HFFc6 (cell line): ENCODE data around the gene MTCL1. TPM values are rescaled to one million over a fixed set of nuclear protein-coding genes. Genes with fewer than 3 reads are reported as not detected.

ENCODE experiments used
- DNase-seq: peaks from one replicate; pipeline ENCODE4 v3.0.0-alpha.2; 2018
- H3K27ac Mint-ChIP-seq: 2 replicates; pipeline ENCODE4 v1.8.0; 2020; ENCODE audit warnings: mild to moderate bottlenecking, mixed read lengths
- H3K27me3 Mint-ChIP-seq: 2 replicates; pipeline ENCODE4 v1.8.0; 2021; ENCODE audit warnings: mild to moderate bottlenecking, moderate library complexity, mixed read lengths; ENCODE audit not compliant: insufficient read depth
- H3K36me3 Mint-ChIP-seq: 2 replicates; pipeline ENCODE4 v1.8.0; 2021; ENCODE audit warnings: low read depth, mixed read lengths
- H3K4me1 Mint-ChIP-seq: 2 replicates; pipeline ENCODE4 v1.8.0; 2020; ENCODE audit warnings: low read depth, mixed read lengths
- H3K4me3 Mint-ChIP-seq: 2 replicates; pipeline ENCODE4 v1.8.0; 2020; ENCODE audit warnings: mild to moderate bottlenecking, moderate library complexity, mixed read lengths
- H3K9me3 Mint-ChIP-seq: 2 replicates; pipeline ENCODE4 v1.8.0; 2020; ENCODE audit warnings: mild to moderate bottlenecking, mixed read lengths
- CTCF ChIP-seq: fragments of 200-600 bp; sonication (generic); IDR thresholded peaks from 2 replicates; pipeline ENCODE4 v1.5.0; 2021; ENCODE audit warnings: antibody characterized with exemption, mild to moderate bottlenecking
- total RNA-seq, 6 experiments: library from RNA; stranded (reverse); fragmentation: NEBNext Ultra II Directional; extraction: Animal tissue kit (Norgen Biotek cat#: 25700); gene quantifications; 2 replicates in 1 of 6; 3 replicates in 5 of 6; pipeline ENCODE4 v1.2.3, GENCODE V29; 2021

Gene MTCL1
- total RNA-seq, 6 experiments from 2014 or later: 47.2 to 59.7 (median 55.3) TPM

- Mint-ChIP-seq H3K4me1 (peaks cover 67% of the 10 kb centered on the region), H3K4me3 (no peak overlapping the region), H3K9me3 (no peaks in the 10 kb centered on the region), H3K36me3 (no peaks in the 10 kb centered on the region; the same call in 1 of the 2 replicates), H3K27ac (no peak overlapping the region), H3K27me3 (peaks cover 2% of the 10 kb centered on the region)
- TF ChIP-seq CTCF: no peak
- DNase-seq: no peak
Measured at GRCh38 chr18:8844721-8845148, 139.4 kb downstream of the MTCL1 start.

DNA sequence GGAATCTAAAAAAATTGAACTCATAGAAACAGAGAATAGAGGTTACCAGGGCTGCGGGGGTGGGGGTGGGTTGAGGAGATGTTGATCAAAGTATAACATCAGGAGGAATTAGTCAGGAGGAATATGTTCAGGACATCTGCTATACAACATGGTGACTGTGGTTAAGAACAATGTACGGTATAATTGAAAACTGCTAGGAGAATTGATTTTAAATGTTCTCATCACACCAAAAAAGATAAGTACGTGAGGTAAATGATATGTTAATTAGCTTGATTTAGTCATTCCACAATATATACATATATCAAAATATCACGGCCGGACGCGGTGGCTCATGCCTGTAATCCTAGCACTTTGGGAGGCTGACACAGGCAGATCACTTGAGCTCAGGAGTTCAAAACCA is 140.2 kb downstream of the MTCL1 start:
- Mint-ChIP-seq H3K4me3 (no peak overlapping the region), H3K36me3 (peaks cover 7% of the 10 kb centered on the region; the same call in 1 of the 2 replicates), H3K27me3 (peaks cover 2% of the 10 kb centered on the region), H3K27ac (no peak overlapping the region), H3K9me3 (no peaks in the 10 kb centered on the region), H3K4me1 (peaks cover 68% of the 10 kb centered on the region)
- no peak for TF ChIP-seq CTCF
- no peak for DNase-seq

DNA sequence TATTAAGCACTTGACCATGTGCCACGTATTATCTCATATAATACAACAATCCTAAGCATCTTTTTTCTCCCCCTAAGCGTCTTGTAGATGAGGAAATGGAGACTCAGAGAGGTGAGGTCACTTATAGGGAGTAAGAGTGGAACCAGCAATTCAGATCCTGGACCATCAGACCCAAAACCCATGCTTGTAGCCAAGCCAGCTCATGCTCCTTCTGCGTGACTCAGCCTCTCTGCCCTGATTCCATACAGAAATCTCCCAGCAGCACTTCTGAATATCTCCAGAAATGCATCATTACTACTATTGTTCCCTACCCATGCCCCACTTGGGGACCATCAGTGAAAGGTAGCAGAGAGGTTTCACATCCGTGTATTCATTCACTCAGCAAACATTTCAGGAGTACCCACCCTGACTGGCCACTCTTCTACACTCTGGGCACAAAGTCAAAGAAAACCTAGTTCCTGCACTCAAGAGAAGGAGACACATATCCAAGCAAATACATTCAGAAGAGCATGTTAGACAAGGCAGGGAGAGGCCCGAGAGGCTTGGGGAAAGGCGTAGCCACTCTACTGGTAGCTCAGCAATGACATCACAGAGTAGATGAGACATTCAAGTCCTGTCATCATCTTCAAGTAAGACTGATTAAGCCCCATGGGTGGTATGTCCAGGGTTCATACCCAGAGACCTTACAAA is 141.9 kb downstream of the MTCL1 start:
- H3K27ac Mint-ChIP-seq: peak overlapping the region; percentile 17; the same call in 1 of the 2 replicates
- peaks cover 51% of the 10 kb centered on the region for H3K4me1 Mint-ChIP-seq
- no peaks in the 10 kb centered on the region for H3K9me3 Mint-ChIP-seq
- H3K27me3 Mint-ChIP-seq: peaks cover 2% of the 10 kb centered on the region; the same call in 1 of the 2 replicates
- H3K36me3 Mint-ChIP-seq: 0 out of 2 replicates have a peak, but pooled peaks cover 7% of the 10 kb centered on the region
- DNase-seq: peak; percentile 28
- H3K4me3 Mint-ChIP-seq: no peak overlapping the region
- TF ChIP-seq CTCF: no peak

- 0 out of 2 replicates have a peak, but pooled peaks cover 7% of the 10 kb centered on the region for H3K36me3 Mint-ChIP-seq
- H3K4me3 Mint-ChIP-seq: no peak overlapping the region
- H3K27me3 Mint-ChIP-seq: peaks cover 2% of the 10 kb centered on the region; the same call in 1 of the 2 replicates
- peaks cover 44% of the 10 kb centered on the region for H3K4me1 Mint-ChIP-seq
- no peaks in the 10 kb centered on the region for H3K9me3 Mint-ChIP-seq
- no peak for TF ChIP-seq CTCF
- DNase-seq: no peak
- no peak overlapping the region for H3K27ac Mint-ChIP-seq
Measured at GRCh38 chr18:8847900-8848299, 142.5 kb downstream of the MTCL1 start.

GRCh38 chr18:8848541-8848940 is 143.2 kb downstream of the MTCL1 start:
- H3K4me3 Mint-ChIP-seq: no peak overlapping the region
- no peak overlapping the region for H3K27ac Mint-ChIP-seq
- H3K4me1 Mint-ChIP-seq: peaks cover 38% of the 10 kb centered on the region
- no peak for TF ChIP-seq CTCF
- peaks cover 2% of the 10 kb centered on the region; the same call in 1 of the 2 replicates for H3K27me3 Mint-ChIP-seq
- H3K9me3 Mint-ChIP-seq: no peaks in the 10 kb centered on the region
- DNase-seq: no peak
- H3K36me3 Mint-ChIP-seq: 0 out of 2 replicates have a peak, but pooled peaks cover 7% of the 10 kb centered on the region
